CD4-positive, alpha-beta T cell treated with Interleukin-21 for 1 hour (primary cell): Measurements from ENCODE around the gene MMP24OS.
"Not testable (repeated sequence)": the region's sequence is repeated elsewhere in the genome, so short reads cannot be mapped to it uniquely, and the experiment has no call there.

Source experiments
- DNase-seq: peaks from one replicate; pipeline ENCODE4 v3.0.0-alpha.2; 2020

MMP24OS gene

GRCh38 chr20:35273449-35274171 is 4.3 kb downstream of the MMP24OS start:
- no peak for DNase-seq

- DNase-seq: no peak
Observed at GRCh38 chr20:35271904-35272303, 6.0 kb downstream of the MMP24OS start.

- no peak for DNase-seq
Observed at GRCh38 chr20:35271073-35271882, 6.6 kb downstream of the MMP24OS start.

- no peak for DNase-seq
Observed at GRCh38 chr20:35270021-35270902, 7.7 kb downstream of the MMP24OS start.

GRCh38 chr20:35269055-35269781 is 8.7 kb downstream of the MMP24OS start:
- DNase-seq: peak; percentile 43

GRCh38 chr20:35267092-35267491 is 10.8 kb downstream of the MMP24OS start:
- DNase-seq: no peak

GRCh38 chr20:35264755-35265154 is 13.2 kb downstream of the MMP24OS start:
- DNase-seq: no peak

GRCh38 chr20:35263532-35264341 is 14.2 kb downstream of the MMP24OS start:
- DNase-seq: no peak

GRCh38 chr20:35262731-35263531 is 15.0 kb downstream of the MMP24OS start:
- not testable (repeated sequence) for DNase-seq

- not testable (repeated sequence) for DNase-seq
Observed at GRCh38 chr20:35262321-35262720, 15.6 kb downstream of the MMP24OS start.

GRCh38 chr20:35260426-35260825 is 17.5 kb downstream of the MMP24OS start:
- no peak for DNase-seq

GRCh38 chr20:35257175-35257909 is 20.6 kb downstream of the MMP24OS start:
- no peak for DNase-seq

- no peak for DNase-seq
Observed at GRCh38 chr20:35254448-35254999, 23.4 kb downstream of the MMP24OS start.

- DNase-seq: no peak
Observed at GRCh38 chr20:35253010-35253409, 24.9 kb downstream of the MMP24OS start.

- DNase-seq: not testable (repeated sequence)
Observed at GRCh38 chr20:35252598-35252997, 25.3 kb downstream of the MMP24OS start.

GRCh38 chr20:35252037-35252461 is 25.9 kb downstream of the MMP24OS start:
- peak; percentile 58 for DNase-seq

GRCh38 chr20:35251613-35251940 is 26.3 kb downstream of the MMP24OS start:
- DNase-seq: no peak

GRCh38 chr20:35248641-35249475 is 29.1 kb downstream of the MMP24OS start:
- DNase-seq: no peak

GRCh38 chr20:35246723-35247122 is 31.2 kb downstream of the MMP24OS start:
- no peak for DNase-seq
